H1 (cell line): ENCODE measurements around the gene FCHO1. TPM values are rescaled to one million over a fixed set of nuclear protein-coding genes. Genes with fewer than 3 reads are reported as not detected.

Source experiments
- CBX5 ChIP-seq: fragments of 300-800, 300-1000 bp; sonication (generic); IDR thresholded peaks from 2 replicates; pipeline ENCODE4 v1.7.1; 2016; ENCODE audit warnings: antibody characterized with exemption, low read length, low read depth
- JUN ChIP-seq: IDR thresholded peaks from 2 replicates; pipeline ENCODE4 v1.6.1; 2011; ENCODE audit warnings: low read depth, mild to moderate bottlenecking, improper control_type of control experiment, low read length
- KDM4A ChIP-seq: IDR thresholded peaks from one replicate; pipeline ENCODE4 v1.7.1; 2012; ENCODE audit warnings: low read depth, mild to moderate bottlenecking, moderate library complexity, low read length, inconsistent platforms; ENCODE audit not compliant: severe bottlenecking
- PHF8 ChIP-seq: fragments of 200-600 bp; sonication (generic); conservative IDR thresholded peaks from 2 replicates; pipeline ENCODE4 v1.7.1; 2012; ENCODE audit warnings: low read depth, mild to moderate bottlenecking, inconsistent platforms, low read length, moderate library complexity
- POLR2A ChIP-seq, 2 experiments: IDR thresholded peaks; 1 replicate in 1 of 2; 2 replicates in 1 of 2; pipeline ENCODE4 v1.6.1; 2011; ENCODE audit warnings: low read depth in 2 of 2, low read length in 2 of 2, mild to moderate bottlenecking in 2 of 2; ENCODE audit errors: control extremely low read depth in 1 of 2
- RNF2 ChIP-seq: fragments of 200-900, 300-1000 bp; sonication (generic); IDR thresholded peaks from 2 replicates; pipeline ENCODE4 v1.7.1; 2016; ENCODE audit warnings: borderline replicate concordance, low read depth, mild to moderate bottlenecking, antibody characterized with exemption, low read length; ENCODE audit not compliant: poor library complexity, severe bottlenecking; ENCODE audit errors: missing control alignments
- YY1 ChIP-seq: IDR thresholded peaks from 2 replicates; pipeline ENCODE4 v1.6.1; 2011; ENCODE audit warnings: low read depth, mild to moderate bottlenecking, low read length
- polyA plus RNA-seq, 7 experiments: library from polyadenylated mRNA; depleted of rRNA in 3 of 7; stranded (reverse) in 5 of 7; unstranded in 2 of 7; fragments of >200 nt in 5 of 7; fragments of 200-250 nt in 2 of 7; gene quantifications; 1 replicate in 5 of 7; 2 replicates in 1 of 7; 4 replicates in 1 of 7; pipeline versions ENCODE4 v1.2.1 to v1.2.3, GENCODE V29; 2011 to 2013; ENCODE audit warnings: missing spikeins in 2 of 7, mixed read lengths in 2 of 7
- total RNA-seq: library from RNA; stranded (reverse); fragmentation: NEBNext Ultra II Directional; extraction: Animal tissue kit (Norgen Biotek cat#: 25700); gene quantifications from 2 replicates; pipeline ENCODE4 v1.2.1, GENCODE V29; 2021

FCHO1 gene
- total and polyA plus RNA-seq, 2 of the 8 experiments (the other 6 are each of a cell fraction or from before 2014, with no cell fraction given), result 13.0 to 25.9 TPM

DNA sequence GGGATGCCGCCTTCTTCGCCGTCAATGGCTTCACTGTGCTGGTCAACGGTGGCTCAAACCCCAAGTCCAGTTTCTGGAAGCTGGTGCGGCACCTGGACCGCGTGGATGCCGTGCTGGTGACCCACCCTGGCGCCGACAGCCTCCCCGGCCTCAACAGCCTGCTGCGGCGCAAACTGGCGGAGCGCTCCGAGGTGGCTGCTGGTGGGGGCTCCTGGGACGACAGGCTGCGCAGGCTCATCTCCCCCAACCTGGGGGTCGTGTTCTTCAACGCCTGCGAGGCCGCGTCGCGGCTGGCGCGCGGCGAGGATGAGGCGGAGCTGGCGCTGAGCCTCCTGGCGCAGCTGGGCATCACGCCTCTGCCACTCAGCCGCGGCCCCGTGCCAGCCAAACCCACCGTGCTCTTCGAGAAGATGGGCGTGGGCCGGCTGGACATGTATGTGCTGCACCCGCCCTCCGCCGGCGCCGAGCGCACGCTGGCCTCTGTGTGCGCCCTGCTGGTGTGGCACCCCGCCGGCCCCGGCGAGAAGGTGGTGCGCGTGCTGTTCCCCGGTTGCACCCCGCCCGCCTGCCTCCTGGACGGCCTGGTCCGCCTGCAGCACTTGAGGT lies 25.0 kb upstream of the FCHO1 start (continued):
- TF ChIP-seq RNF2, result no peak
- TF ChIP-seq JUN, result no peak
- no peak for TF ChIP-seq PHF8
- TF ChIP-seq POLR2A (IDR thresholded peaks at IDR 0.05; ENCODE audit: control extremely low read depth in 1 of 2, low read depth in 2 of 2, low read length in 2 of 2), result no peak
- no peak for TF ChIP-seq YY1
- no peak for TF ChIP-seq CBX5
- no peak for TF ChIP-seq KDM4A
